Measurements from ENCODE around the gene TUBB4B.

TUBB4B gene

GRCh38 chr9:137217276-137218211 lies 23.5 kb upstream of the TUBB4B start:
- in situ Hi-C loops (cut with MboI; ENCODE audit: low sequenced_read_pairs) = no loop called here
- Histone ChIP-seq H3K9me3 (no peaks in the 10 kb centered on the region), H3K36me3 (replicated peaks) (peaks cover 21% of the 10 kb centered on the region), H3K4me3 (no peak overlapping the region), H3K27me3 (ENCODE audit: low read depth) (no peaks in the 10 kb centered on the region), H3K4me1 (peaks cover under 1% of the 10 kb centered on the region)
- peak; percentile 35 to 81 for DNase-seq (ENCODE audit: low spot score in 2 of 2)

- Histone ChIP-seq H3K4me1 (peaks cover 6% of the 10 kb centered on the region), H3K4me3 (no peak overlapping the region), H3K27me3 (ENCODE audit: low read depth) (no peaks in the 10 kb centered on the region), H3K36me3 (replicated peaks) (peaks cover 21% of the 10 kb centered on the region), H3K9me3 (no peaks in the 10 kb centered on the region)
- in situ Hi-C loops (cut with MboI; ENCODE audit: low sequenced_read_pairs) = no loop called here
- DNase-seq (ENCODE audit: low spot score in 2 of 2) = no peak
These were observed 22.8 kb upstream of the TUBB4B start for GRCh38 chr9:137218212-137218753.

- peaks cover 7% of the 10 kb centered on the region for H3K4me1 ChIP-seq
- no peaks in the 10 kb centered on the region for H3K9me3 ChIP-seq
- in situ Hi-C loops (cut with MboI; ENCODE audit: low sequenced_read_pairs) = no loop called here
- H3K36me3 ChIP-seq (replicated peaks) = peaks cover 18% of the 10 kb centered on the region
- no peak for DNase-seq (ENCODE audit: low spot score in 2 of 2)
- no peaks in the 10 kb centered on the region for H3K27me3 ChIP-seq (ENCODE audit: low read depth)
- H3K4me3 ChIP-seq = no peak overlapping the region
These were observed 22.3 kb upstream of the TUBB4B start for GRCh38 chr9:137218754-137219271.

- no peaks in the 10 kb centered on the region for H3K9me3 ChIP-seq
- in situ Hi-C loops (cut with MboI; ENCODE audit: low sequenced_read_pairs) = no loop called here
- H3K4me1 ChIP-seq = peaks cover 11% of the 10 kb centered on the region
- no peak overlapping the region for H3K4me3 ChIP-seq
- H3K36me3 ChIP-seq (replicated peaks) = peaks cover 11% of the 10 kb centered on the region
- DNase-seq (ENCODE audit: low spot score in 2 of 2) = no peak
- no peaks in the 10 kb centered on the region for H3K27me3 ChIP-seq (ENCODE audit: low read depth)
These were observed 21.2 kb upstream of the TUBB4B start for GRCh38 chr9:137219757-137220316.

- H3K27me3 ChIP-seq (ENCODE audit: low read depth) = no peaks in the 10 kb centered on the region
- no peak overlapping the region for H3K4me3 ChIP-seq
- H3K9me3 ChIP-seq = no peaks in the 10 kb centered on the region
- DNase-seq (ENCODE audit: low spot score in 2 of 2) = no peak
- H3K4me1 ChIP-seq = peaks cover 11% of the 10 kb centered on the region
- in situ Hi-C loops (cut with MboI; ENCODE audit: low sequenced_read_pairs) = no loop called here
- H3K36me3 ChIP-seq (replicated peaks) = peaks cover 6% of the 10 kb centered on the region
These were observed 20.6 kb upstream of the TUBB4B start for GRCh38 chr9:137220317-137221094.

- Histone ChIP-seq H3K36me3 (replicated peaks) (no peaks in the 10 kb centered on the region; the same call in none of the 2 replicates), H3K27me3 (ENCODE audit: low read depth) (no peaks in the 10 kb centered on the region), H3K4me3 (peak overlapping the region; percentile 41; the same call in 1 of the 2 replicates), H3K9me3 (no peaks in the 10 kb centered on the region), H3K4me1 (peaks cover 11% of the 10 kb centered on the region)
- no peak for DNase-seq (ENCODE audit: low spot score in 2 of 2)
- in situ Hi-C loops (cut with MboI; ENCODE audit: low sequenced_read_pairs) = no loop called here
These were observed 20.0 kb upstream of the TUBB4B start for GRCh38 chr9:137221095-137221505.

GRCh38 chr9:137221506-137222111 lies 19.5 kb upstream of the TUBB4B start:
- peak overlapping the region; percentile 41 for H3K4me3 ChIP-seq

GRCh38 chr9:137222190-137223077 lies 18.7 kb upstream of the TUBB4B start, which contains the start of gene RNF208:
RNF208 (minus strand) TSS chr9:137222240; CDS start chr9:137221212, 1,028 bp downstream.
- in situ Hi-C loops (cut with MboI; ENCODE audit: low sequenced_read_pairs) = no loop called here

More at GRCh38 chr9:137221506-137222111, 19.5 kb upstream of the TUBB4B start:
- Histone ChIP-seq H3K36me3 (replicated peaks) (no peaks in the 10 kb centered on the region; the same call in none of the 2 replicates), H3K4me1 (peaks cover 11% of the 10 kb centered on the region), H3K27me3 (ENCODE audit: low read depth) (no peaks in the 10 kb centered on the region), H3K9me3 (no peaks in the 10 kb centered on the region)
- in situ Hi-C loops (cut with MboI; ENCODE audit: low sequenced_read_pairs) = no loop called here
- DNase-seq (ENCODE audit: low spot score in 2 of 2) = peak in 1 of 2 experiments; percentile 62

GRCh38 chr9:137223078-137223970 lies 17.8 kb upstream of the TUBB4B start:
- peak overlapping the region; percentile 84 for H3K4me3 ChIP-seq
- in situ Hi-C loops (cut with MboI; ENCODE audit: low sequenced_read_pairs) = no loop called here
- DNase-seq (ENCODE audit: low spot score in 2 of 2) = peak; percentile 97 to 98
- H3K27me3 ChIP-seq (ENCODE audit: low read depth) = no peaks in the 10 kb centered on the region
- H3K4me1 ChIP-seq = peaks cover 11% of the 10 kb centered on the region
- no peaks in the 10 kb centered on the region for H3K9me3 ChIP-seq
- H3K36me3 ChIP-seq (replicated peaks) = no peaks in the 10 kb centered on the region; the same call in 1 of the 2 replicates

More at GRCh38 chr9:137222190-137223077, 18.7 kb upstream of the TUBB4B start, which contains the start of gene RNF208:
- peak in 1 of 2 experiments; percentile 64 for DNase-seq (ENCODE audit: low spot score in 2 of 2)
- no peaks in the 10 kb centered on the region; the same call in none of the 2 replicates for H3K36me3 ChIP-seq (replicated peaks)
- no peaks in the 10 kb centered on the region for H3K9me3 ChIP-seq
- H3K4me3 ChIP-seq = peak within 1 kb of the TSS; percentile 84
- H3K4me1 ChIP-seq = peaks cover 11% of the 10 kb centered on the region
- no peaks in the 10 kb centered on the region for H3K27me3 ChIP-seq (ENCODE audit: low read depth)

GRCh38 chr9:137224830-137225694 lies 16.0 kb upstream of the TUBB4B start, which contains the start of gene CYSRT1:
CYSRT1 (plus strand) TSS chr9:137225174; CDS start chr9:137225622, 448 bp downstream.
- no peaks in the 10 kb centered on the region for H3K9me3 ChIP-seq
- H3K36me3 ChIP-seq (replicated peaks) = no peaks in the 10 kb centered on the region
- H3K4me3 ChIP-seq = peak within 1 kb of the TSS; percentile 84
- no peaks in the 10 kb centered on the region for H3K27me3 ChIP-seq (ENCODE audit: low read depth)
- in situ Hi-C loops (cut with MboI; ENCODE audit: low sequenced_read_pairs) = loop anchor here (5.0 to 25.0 kb wide), 2 partner anchors 103 to 438 kb away; partner anchors contain the start of genes CCDC183 and TMEM141
- no peak for DNase-seq (ENCODE audit: low spot score in 2 of 2)
- peaks cover 11% of the 10 kb centered on the region for H3K4me1 ChIP-seq

All from HAP-1 (cell line).